VCaP (cell line): Measurements from ENCODE around the gene AFTPH.

Source experiments
- H3K27ac ChIP-seq: fragments of 450-650 bp; 2 replicates; pipeline ENCODE4 v1.5.1; 2017
- CTCF ChIP-seq: fragments of 450-650 bp; conservative IDR thresholded peaks from 2 replicates; pipeline ENCODE4 v1.5.1; 2017; ENCODE audit warnings: mild to moderate bottlenecking, moderate library complexity

Gene AFTPH

DNA sequence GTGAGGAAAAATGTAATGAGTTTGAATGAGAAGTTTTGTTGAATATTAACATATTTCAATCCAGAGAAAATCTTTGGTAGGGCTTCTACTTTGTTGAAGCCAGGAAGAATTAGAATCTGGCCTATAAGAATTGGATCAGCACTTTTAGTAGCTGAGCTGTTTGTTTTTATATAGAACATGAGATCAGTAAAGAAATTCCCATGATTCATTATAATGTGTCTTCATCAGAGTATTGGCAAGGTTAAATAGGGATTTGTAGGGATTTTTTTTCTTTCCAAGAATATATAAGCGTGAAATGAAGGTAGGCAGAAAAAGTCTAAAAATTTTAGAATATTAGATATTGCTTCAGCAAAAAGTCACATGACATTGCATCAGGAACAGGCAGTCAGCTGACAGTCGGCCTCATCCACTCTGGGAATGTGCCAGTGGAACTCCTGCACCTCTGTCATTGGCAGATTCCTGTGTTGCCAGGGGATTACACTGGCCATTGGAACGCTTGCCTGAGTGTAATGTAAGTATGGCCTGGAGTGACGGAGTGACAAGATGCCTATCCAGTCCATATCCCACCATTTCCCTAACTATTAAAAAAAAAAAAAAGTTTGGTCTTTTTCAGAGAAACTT lies 69.0 kb downstream of the AFTPH start:
- TF ChIP-seq CTCF = no peak
- no peak overlapping the region for H3K27ac ChIP-seq

GRCh38 chr2:64594226-64594989 lies 70.3 kb downstream of the AFTPH start:
- no peak overlapping the region for H3K27ac ChIP-seq
- TF ChIP-seq CTCF = no peak

GRCh38 chr2:64595397-64596176 lies 71.5 kb downstream of the AFTPH start:
- TF ChIP-seq CTCF = peak; percentile 68
- no peak overlapping the region for H3K27ac ChIP-seq

DNA sequence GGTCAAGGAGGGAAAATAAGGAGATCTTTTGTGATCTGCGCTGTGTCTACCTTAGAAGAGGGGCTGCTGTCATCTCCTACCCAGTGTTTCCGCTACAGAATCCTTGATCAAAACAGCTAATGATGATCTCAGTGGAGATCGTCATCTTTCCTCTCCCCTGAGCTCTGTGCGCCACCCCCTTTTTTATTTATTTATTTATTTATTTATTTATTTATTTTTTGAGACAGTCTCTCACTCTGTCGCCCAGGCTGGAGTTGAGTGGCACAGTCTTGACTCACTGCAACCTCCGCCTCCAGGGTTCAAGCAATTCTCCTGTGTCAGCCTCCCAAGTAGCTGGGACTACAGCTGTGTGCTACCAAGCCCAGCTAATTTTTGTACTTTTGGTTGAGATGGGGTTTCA lies 74.1 kb downstream of the AFTPH start:
- no peak for TF ChIP-seq CTCF

GRCh38 chr2:64599469-64599868 lies 75.3 kb downstream of the AFTPH start:
- no peak for TF ChIP-seq CTCF
- H3K27ac ChIP-seq = peak overlapping the region; percentile 59

More for the DNA sequence above, 74.1 kb downstream of the AFTPH start:
- no peak overlapping the region for H3K27ac ChIP-seq

DNA sequence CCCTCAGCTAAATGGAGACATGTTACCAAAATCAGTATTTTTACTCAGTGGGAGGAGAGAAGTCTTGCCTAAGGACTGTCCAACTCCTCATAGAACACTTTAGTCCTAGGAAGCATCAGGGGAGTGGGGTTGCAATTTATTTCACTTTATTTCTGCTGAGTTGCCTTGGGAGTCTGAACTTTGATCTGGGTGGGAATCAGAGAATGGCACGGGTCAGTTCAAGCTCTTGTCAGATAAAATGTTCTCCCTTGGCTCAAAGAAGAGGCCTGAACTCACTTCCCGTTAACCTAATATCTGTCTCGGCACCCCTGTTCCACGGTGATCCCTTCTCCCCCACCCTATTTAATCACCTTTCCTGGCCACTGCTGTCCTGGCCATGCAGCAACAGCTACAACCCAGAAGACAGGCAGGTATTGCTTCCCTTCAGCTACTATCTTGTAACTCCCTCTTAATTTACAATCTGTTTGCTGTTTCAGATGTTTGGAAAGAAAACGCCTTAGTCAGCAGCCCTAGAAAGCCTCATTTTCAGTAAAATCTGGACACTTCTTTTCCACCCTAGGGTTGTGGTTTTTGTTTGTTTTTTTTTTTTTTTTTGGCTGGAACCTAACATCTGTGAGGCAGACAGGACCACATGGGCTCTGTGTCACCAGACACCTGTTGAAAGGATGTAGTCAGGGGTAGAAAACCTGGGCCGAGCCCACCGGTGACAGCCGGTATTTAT lies 77.1 kb downstream of the AFTPH start:
- no peak for TF ChIP-seq CTCF
- H3K27ac ChIP-seq = peak overlapping the region; percentile 40
